Vagina (tissue), 2 donors: ENCODE data around the gene ADARB1.

Experiments used
- POLR2A ChIP-seq, 2 donors: fragments of 450-650 bp; IDR thresholded peaks; one replicate each; pipeline ENCODE4 v1.6.1; 2017; ENCODE audit warnings: antibody characterized with exemption in 2 of 2, mild to moderate bottlenecking in 2 of 2, moderate library complexity in 2 of 2
- POLR2AphosphoS5 ChIP-seq, 2 donors: sonication (generic); formaldehyde crosslinking; IDR thresholded peaks; one replicate each; pipeline ENCODE4 v1.9.0; 2017; ENCODE audit warnings: antibody characterized with exemption in 2 of 2, mild to moderate bottlenecking in 2 of 2, low read depth in 1 of 2; ENCODE audit not compliant: insufficient read depth in 1 of 2
- TF ChIP-seq, protein P1 (sequence below), 3 experiments: fragments of 450-650 bp in 2 of 3; fragments of 200-600 bp in 1 of 3; sonication (generic) in 1 of 3; IDR thresholded peaks; one replicate each; pipeline ENCODE4 v1.5.1; 2017 to 2019; ENCODE audit warnings: antibody characterized with exemption in 3 of 3, mild to moderate bottlenecking in 2 of 3, moderate library complexity in 2 of 3

DNA sequence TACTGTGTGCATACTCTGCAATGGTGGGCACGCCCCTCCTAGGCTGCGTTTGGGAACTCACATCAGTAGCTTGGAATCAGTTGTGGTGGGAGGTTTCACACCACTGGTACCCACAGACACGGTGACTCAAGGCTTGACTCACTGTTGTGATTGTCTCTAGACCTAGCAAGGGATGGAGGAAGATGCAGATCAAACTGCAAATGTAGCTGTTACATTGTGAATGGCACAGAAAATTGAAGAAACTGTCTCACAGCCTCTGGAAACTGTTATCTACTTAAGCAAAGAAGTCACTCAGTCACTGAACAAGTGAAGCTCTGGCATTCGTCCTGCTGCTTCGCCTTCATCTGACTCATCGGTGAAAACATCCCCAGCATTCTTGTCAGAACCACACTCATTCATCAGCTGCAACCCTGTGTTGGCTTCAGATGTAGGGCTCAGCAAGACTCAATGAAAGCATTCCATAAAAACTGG, 153.8 kb downstream of the ADARB1 start:
- TF ChIP-seq POLR2AphosphoS5 (IDR thresholded peaks at IDR 0.05; ENCODE audit: insufficient read depth in 1 of 2, low read depth in 1 of 2) (peak in 1 of 2 donors; percentile 45), POLR2A (IDR thresholded peaks at IDR 0.05) (no peak)
- TF ChIP-seq, protein P1, sequence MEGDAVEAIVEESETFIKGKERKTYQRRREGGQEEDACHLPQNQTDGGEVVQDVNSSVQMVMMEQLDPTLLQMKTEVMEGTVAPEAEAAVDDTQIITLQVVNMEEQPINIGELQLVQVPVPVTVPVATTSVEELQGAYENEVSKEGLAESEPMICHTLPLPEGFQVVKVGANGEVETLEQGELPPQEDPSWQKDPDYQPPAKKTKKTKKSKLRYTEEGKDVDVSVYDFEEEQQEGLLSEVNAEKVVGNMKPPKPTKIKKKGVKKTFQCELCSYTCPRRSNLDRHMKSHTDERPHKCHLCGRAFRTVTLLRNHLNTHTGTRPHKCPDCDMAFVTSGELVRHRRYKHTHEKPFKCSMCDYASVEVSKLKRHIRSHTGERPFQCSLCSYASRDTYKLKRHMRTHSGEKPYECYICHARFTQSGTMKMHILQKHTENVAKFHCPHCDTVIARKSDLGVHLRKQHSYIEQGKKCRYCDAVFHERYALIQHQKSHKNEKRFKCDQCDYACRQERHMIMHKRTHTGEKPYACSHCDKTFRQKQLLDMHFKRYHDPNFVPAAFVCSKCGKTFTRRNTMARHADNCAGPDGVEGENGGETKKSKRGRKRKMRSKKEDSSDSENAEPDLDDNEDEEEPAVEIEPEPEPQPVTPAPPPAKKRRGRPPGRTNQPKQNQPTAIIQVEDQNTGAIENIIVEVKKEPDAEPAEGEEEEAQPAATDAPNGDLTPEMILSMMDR (IDR thresholded peaks at IDR 0.05), result no peak
